GM12801 (cell line): Measurements from ENCODE around the gene BASP1.

Experiments
- TF ChIP-seq, protein P1 (sequence below): IDR thresholded peaks from one replicate; pipeline ENCODE4 v1.5.1; 2011; ENCODE audit warnings: control low read depth; ENCODE audit not compliant: insufficient read length; ENCODE audit errors: extremely low read depth

BASP1 gene

DNA sequence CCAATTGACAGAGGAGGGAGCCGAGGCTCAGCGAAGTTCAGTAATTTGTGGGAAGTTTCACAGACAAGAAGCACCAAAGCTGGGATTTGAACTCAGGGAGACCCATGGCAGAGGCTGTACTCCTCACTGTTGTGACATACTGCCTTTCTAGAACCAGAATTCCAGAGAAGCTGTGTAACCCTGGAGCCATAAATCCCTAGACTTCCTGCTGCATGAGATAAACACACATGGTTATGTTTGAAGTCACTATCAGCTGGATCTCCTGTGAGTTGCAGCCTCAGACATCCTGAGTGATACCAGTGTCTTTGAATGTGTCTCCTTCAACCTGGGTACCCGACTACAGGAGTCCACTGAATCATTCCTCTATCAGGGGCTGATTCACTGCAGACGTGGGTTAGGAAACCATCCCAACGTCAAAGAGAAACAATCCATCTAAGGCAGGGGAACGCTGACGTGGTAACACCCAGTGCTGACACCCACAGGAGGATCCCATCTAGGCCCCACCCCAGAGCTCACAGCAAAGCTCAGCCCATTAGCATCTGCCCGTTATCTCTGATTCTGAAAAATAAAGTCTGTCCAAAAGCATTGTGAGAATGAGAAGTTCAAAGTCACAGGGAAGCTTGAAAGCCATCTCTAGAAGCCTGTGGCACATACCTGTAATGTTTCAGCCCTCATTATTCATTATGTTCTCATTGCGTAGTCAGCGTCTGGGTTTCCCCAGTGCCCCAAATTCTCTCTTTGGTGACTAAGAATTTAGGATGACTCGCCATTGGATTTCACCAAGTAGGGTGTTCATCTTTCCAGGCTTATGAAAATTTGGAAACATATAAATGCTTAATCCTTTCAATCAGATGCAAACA lies 36.3 kb upstream of the BASP1 start:
- TF ChIP-seq, protein P1, sequence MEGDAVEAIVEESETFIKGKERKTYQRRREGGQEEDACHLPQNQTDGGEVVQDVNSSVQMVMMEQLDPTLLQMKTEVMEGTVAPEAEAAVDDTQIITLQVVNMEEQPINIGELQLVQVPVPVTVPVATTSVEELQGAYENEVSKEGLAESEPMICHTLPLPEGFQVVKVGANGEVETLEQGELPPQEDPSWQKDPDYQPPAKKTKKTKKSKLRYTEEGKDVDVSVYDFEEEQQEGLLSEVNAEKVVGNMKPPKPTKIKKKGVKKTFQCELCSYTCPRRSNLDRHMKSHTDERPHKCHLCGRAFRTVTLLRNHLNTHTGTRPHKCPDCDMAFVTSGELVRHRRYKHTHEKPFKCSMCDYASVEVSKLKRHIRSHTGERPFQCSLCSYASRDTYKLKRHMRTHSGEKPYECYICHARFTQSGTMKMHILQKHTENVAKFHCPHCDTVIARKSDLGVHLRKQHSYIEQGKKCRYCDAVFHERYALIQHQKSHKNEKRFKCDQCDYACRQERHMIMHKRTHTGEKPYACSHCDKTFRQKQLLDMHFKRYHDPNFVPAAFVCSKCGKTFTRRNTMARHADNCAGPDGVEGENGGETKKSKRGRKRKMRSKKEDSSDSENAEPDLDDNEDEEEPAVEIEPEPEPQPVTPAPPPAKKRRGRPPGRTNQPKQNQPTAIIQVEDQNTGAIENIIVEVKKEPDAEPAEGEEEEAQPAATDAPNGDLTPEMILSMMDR: no peak

DNA sequence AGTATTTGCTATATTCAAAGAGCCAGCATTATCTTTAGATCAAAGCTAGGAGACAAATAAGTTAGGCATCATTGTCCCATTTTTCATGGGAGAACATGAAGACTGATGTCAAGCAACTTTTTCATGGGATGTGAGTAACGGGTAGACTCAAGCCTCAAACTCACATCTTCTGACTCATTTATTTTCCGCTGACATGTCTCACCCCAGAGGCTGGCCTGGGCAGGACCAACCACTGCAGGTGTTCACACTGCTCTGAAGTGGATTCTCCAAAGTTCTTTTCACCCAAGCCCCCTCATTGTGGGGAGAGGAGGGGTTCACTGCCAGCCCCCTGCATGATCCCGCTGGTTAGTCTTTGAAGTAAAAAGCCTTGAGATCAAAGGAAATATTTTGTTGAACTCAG lies 34.9 kb upstream of the BASP1 start:
- TF ChIP-seq, protein P1: no peak

DNA sequence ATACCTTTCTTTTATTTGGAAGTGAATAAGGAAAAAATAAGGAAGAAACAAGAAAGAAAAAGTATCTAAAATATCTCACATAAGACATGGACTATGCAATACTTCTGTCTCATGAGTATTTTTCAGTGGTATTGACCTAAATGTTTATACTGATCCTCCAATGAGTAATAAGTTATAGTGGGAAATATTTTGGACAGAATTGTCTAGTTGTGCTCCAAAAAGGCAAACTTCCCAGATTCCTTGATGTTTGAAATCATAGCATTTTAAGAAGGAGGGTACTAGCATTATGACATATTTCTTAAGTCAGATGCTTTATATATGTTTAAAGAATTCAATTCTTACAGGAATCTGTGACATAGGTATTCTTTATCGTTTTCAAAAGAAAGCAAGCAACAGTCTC lies 34.5 kb upstream of the BASP1 start:
- TF ChIP-seq, protein P1: no peak

DNA sequence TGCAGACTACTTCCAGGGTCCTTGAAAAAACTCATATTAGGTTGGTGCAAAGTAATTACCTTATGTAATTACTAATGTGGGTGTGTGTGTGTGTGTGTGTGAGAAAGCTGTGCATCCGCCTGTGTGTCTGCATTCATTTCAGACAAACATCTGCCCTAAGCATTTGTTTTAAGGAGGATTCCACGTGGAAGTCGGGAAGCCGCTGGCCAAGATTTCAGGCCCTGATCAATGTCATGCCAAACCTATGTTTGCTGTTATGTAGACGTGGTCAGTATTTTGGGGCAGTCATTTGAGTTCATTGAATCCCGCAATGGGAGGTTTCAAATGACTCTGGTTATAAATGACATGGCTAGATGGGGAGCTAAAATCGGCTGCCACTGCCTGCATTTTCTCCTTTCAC lies 33.6 kb upstream of the BASP1 start:
- TF ChIP-seq, protein P1: no peak

DNA sequence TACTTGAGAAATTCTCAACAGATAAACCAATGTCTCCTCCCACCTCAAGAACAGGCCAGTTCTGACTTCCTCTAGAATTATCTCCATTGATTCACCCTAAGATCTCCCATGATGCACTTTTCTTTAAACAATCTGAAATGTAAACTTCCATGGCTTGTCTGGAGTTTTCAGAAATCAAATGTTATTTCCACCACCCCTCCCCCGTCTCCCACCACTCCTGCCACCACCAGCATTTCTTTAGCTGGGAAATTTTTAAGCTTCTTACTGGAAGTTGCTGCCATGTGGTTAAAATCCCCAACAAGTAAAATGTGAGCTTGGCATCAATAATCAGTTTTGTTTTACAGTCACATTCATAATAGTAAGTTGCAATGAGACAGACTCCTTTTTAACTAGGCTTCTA lies 32.8 kb upstream of the BASP1 start:
- TF ChIP-seq, protein P1: no peak

DNA sequence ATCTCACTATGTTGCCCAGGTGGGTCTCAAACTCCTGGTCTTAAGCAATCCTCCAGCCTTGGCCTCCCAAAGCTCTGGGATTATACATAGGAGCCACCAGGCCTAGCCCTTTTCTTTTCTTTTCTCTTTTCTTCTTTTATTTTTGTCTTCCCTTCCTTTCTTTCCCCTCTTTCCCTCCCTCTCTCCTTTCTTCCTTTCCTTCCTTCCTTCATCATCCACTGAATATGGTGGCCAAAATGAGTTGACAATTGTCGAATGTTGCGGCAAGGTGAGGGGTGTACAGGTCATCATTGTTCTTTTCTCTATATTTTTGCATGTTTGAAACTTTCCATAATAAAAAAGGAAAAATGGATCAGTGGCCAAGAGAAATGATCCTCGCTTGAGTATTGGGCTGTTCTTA lies 32.1 kb upstream of the BASP1 start:
- TF ChIP-seq, protein P1: no peak

DNA sequence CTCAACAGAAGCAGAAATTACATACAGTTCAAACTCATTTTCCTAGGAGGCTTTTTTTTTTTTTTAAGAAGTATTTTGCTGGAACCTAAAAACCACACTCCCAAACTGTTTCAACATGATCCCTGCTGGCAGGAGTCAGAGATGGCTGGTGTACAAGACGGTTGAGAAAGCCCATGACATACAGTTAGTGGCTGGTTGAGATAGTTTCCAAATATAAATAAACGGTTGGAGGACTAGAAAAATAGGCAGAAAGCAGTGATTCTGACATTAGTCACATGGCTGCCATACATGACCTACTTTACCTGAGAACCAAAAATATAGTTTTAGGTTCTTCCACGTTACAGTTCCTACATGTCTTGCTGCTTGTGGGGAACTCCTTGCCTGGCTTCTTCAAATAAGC lies 31.7 kb upstream of the BASP1 start:
- TF ChIP-seq, protein P1: no peak
